Endothelial cell of umbilical vein (primary cell): ENCODE results near the gene ZNF329. TPM values are rescaled to one million over a fixed set of nuclear protein-coding genes. Genes with fewer than 3 reads are reported as not detected.

Source experiments
- BruUV-seq: library from RNA; stranded (reverse); fragments of 400-500 nt; replicated peaks from 2 replicates; lab custom pipeline; 2021; lab: Mats Ljungman, UMichigan
- CTCF ChIA-PET: fragments of 300-600, 350-600 bp; sonication (Branson Sonifier 250); formaldehyde crosslinking; loops from one replicate; lab custom pipeline; 2021; ENCODE audit warnings: antibody characterized with exemption, inconsistent platforms; lab: Charles Lee
- POLR2A ChIA-PET: fragments of 300-600, 350-600 bp; sonication (Branson Sonifier 250); formaldehyde crosslinking; loops from one replicate; lab custom pipeline; 2021; ENCODE audit warnings: antibody characterized with exemption, inconsistent platforms; lab: Charles Lee
- DNase-seq: peaks from one replicate; pipeline ENCODE4 v3.0.0-alpha.2; 2011; ENCODE audit warnings: low read depth, low spot score
- FAIRE-seq: peaks from 2 replicates; lab custom pipeline; 2011; peaks lifted over from hg19 to GRCh38; lab: Jason Lieb, UNC
- H2AFZ ChIP-seq: 2 replicates; pipeline ENCODE4 v1.6.0; 2012; ENCODE audit warnings: low read depth, low read length, control low read depth, inconsistent platforms
- H3K27ac ChIP-seq: 2 replicates; pipeline ENCODE4 v1.5.1; 2011; ENCODE audit warnings: low read depth, mild to moderate bottlenecking, control low read depth, low read length, moderate library complexity; ENCODE audit not compliant: insufficient read depth
- H3K27me3 ChIP-seq, 2 experiments: 2 replicates each; pipeline versions ENCODE4 v1.6.0 to v1.6.1; 2011; ENCODE audit warnings: low read length in 2 of 2, mixed read lengths in 1 of 2; ENCODE audit not compliant: control insufficient read depth in 2 of 2, insufficient read depth in 2 of 2
- H3K36me3 ChIP-seq, 2 experiments: 2 replicates in 1 of 2; 3 replicates in 1 of 2; pipeline ENCODE4 v1.5.1; 2011; ENCODE audit warnings: low read length in 2 of 2, mild to moderate bottlenecking in 1 of 2, moderate library complexity in 1 of 2; ENCODE audit not compliant: control insufficient read depth in 2 of 2, insufficient read depth in 2 of 2; ENCODE audit errors: extremely low read depth in 1 of 2
- H3K4me1 ChIP-seq: 3 replicates; pipeline ENCODE4 v1.5.1; 2011; ENCODE audit warnings: mild to moderate bottlenecking, low read length; ENCODE audit not compliant: control insufficient read depth, insufficient read depth; ENCODE audit errors: extremely low read depth
- H3K4me2 ChIP-seq: 2 replicates; pipeline ENCODE4 v1.6.1; 2011; ENCODE audit warnings: low read length, control low read depth, mixed read lengths; ENCODE audit not compliant: insufficient read depth
- H3K4me3 ChIP-seq, 3 experiments: fragments of 200-600 bp in 1 of 3; sonication (generic), shearing (Covaris generic) in 1 of 3; replicated peaks in 1 of 3; 2 replicates each; pipeline ENCODE4 v1.5.1; 2011 to 2016; ENCODE audit warnings: control low read depth in 3 of 3, low read length in 3 of 3, mild to moderate bottlenecking in 2 of 3, inconsistent platforms in 1 of 3, low read depth in 1 of 3, moderate library complexity in 1 of 3; ENCODE audit not compliant: insufficient read depth in 1 of 3
- H3K79me2 ChIP-seq: 2 replicates; pipeline ENCODE4 v1.6.0; 2012; ENCODE audit warnings: low read length, inconsistent platforms; ENCODE audit not compliant: control insufficient read depth, insufficient read depth
- H3K9ac ChIP-seq: replicated peaks from 2 replicates; pipeline ENCODE3; 2011; ENCODE audit warnings: low read length, control low read depth; ENCODE audit not compliant: insufficient read depth; ENCODE audit errors: extremely low read depth
- H3K9me1 ChIP-seq: replicated peaks from 3 replicates; pipeline ENCODE4 v1.6.0; 2011; ENCODE audit warnings: mild to moderate bottlenecking, low read length; ENCODE audit not compliant: control insufficient read depth, insufficient read depth; ENCODE audit errors: extremely low read depth
- H3K9me3 ChIP-seq: replicated peaks from 2 replicates; pipeline ENCODE4 v1.5.1; 2012; ENCODE audit warnings: low read length, inconsistent platforms; ENCODE audit not compliant: control insufficient read depth, insufficient read depth
- H4K20me1 ChIP-seq: replicated peaks from 2 replicates; pipeline ENCODE3; 2011; ENCODE audit warnings: mild to moderate bottlenecking, low read length; ENCODE audit not compliant: control insufficient read depth, insufficient read depth; ENCODE audit errors: extremely low read depth
- EZH2 ChIP-seq: IDR thresholded peaks from 2 replicates; pipeline ENCODE4 v1.6.1; 2012; ENCODE audit warnings: borderline replicate concordance, low read depth, mild to moderate bottlenecking, moderate library complexity, low read length, inconsistent platforms; ENCODE audit not compliant: severe bottlenecking
- FOS ChIP-seq: IDR thresholded peaks from 2 replicates; pipeline ENCODE4 v1.6.1; 2011; ENCODE audit warnings: mild to moderate bottlenecking, low read length, moderate library complexity, borderline replicate concordance; ENCODE audit not compliant: insufficient read depth
- GATA2 ChIP-seq: IDR thresholded peaks from 2 replicates; pipeline ENCODE4 v1.7.0; 2011; ENCODE audit warnings: low read depth, mild to moderate bottlenecking, moderate library complexity, mixed read lengths, low read length; ENCODE audit not compliant: insufficient read length, insufficient read depth
- JUN ChIP-seq: IDR thresholded peaks from 2 replicates; pipeline ENCODE4 v1.6.1; 2011; ENCODE audit warnings: borderline replicate concordance, low read depth; ENCODE audit not compliant: insufficient read length, insufficient read depth
- MYC ChIP-seq: IDR thresholded peaks from one replicate; pipeline ENCODE4 v1.6.1; 2011; ENCODE audit warnings: mild to moderate bottlenecking, low read depth, low read length
- POLR2A ChIP-seq: IDR thresholded peaks from 2 replicates; pipeline ENCODE4 v1.6.1; 2012; ENCODE audit warnings: low read depth, mild to moderate bottlenecking, control low read depth, low read length
- POLR2AphosphoS5 ChIP-seq: IDR thresholded peaks from 2 replicates; pipeline ENCODE4 v1.6.1; 2012; ENCODE audit warnings: low read depth, mild to moderate bottlenecking, control low read depth, low read length, moderate library complexity; ENCODE audit not compliant: insufficient read depth
- dilution Hi-C: fragments of 300-500 bp; cut with MboI; formaldehyde crosslinking; loops from one replicate; pipeline ENCODE4 v1.15.0; 2019; ENCODE audit warnings: low sequenced_read_pairs; ENCODE audit not compliant: extremely low pct_ligation_motif_present
- intact Hi-C: fragments of 100-400 bp; cut with micrococcal nuclease; formaldehyde crosslinking; loops from one replicate; pipeline ENCODE4 v1.10.0; 2022
- polyA plus RNA-seq, 4 experiments: library from polyadenylated mRNA; depleted of rRNA in 3 of 4; stranded (reverse) in 3 of 4; unstranded in 1 of 4; fragments of >200 nt; gene quantifications; 2 replicates each; pipeline versions ENCODE4 v1.2.1 to v1.2.3, GENCODE V29; 2011 to 2012; ENCODE audit warnings: missing spikeins in 1 of 4
- total RNA-seq: library from RNA; stranded (reverse); gene quantifications from 2 replicates; pipeline ENCODE4 v1.2.3, GENCODE V29; 2021
- TF ChIP-seq, protein P1 (sequence below): IDR thresholded peaks from 2 replicates; pipeline ENCODE4 v1.6.1; 2011; ENCODE audit not compliant: insufficient read depth, insufficient read length
- TF ChIP-seq, protein P2 (sequence below), 2 donors: IDR thresholded peaks; 1 replicate in 1 of 2; 2 replicates in 1 of 2; pipeline ENCODE4 v1.5.1; 2011; ENCODE audit warnings: low read length in 2 of 2, mild to moderate bottlenecking in 2 of 2, moderate library complexity in 2 of 2, control low read depth in 1 of 2, inconsistent platforms in 1 of 2, low read depth in 1 of 2; ENCODE audit not compliant: insufficient read depth in 1 of 2; ENCODE audit errors: extremely low read depth in 1 of 2

ZNF329 gene
- total and polyA plus RNA-seq, 2 donors (not counting 3 experiments of a cell fraction or from before 2014, with no cell fraction given), result 3.0 to 5.3 TPM

DNA sequence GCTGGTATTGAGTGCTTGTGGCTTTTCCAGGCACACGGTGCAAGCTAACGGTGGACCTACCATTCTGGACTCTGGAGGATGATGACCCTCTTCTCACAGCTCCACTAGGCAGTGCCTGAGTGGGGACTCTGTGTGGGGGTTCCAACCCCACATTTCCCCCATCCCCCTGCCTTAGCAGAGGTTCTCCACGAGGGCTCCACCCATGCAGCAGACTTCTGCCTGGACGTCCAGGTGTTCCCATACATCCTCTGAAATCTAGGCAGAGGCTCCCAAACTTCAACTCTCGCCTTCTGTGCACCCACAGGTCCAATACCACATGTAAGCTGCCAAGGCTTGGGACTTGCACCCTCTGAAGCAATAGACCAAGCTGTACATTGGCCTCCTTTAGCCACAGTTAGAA lies 27.2 kb downstream of the ZNF329 start:
- Histone ChIP-seq H3K79me2 (no peaks in the 10 kb centered on the region), H3K4me1 (no peaks in the 10 kb centered on the region), H3K9me1 (no peaks in the 10 kb centered on the region), H3K27me3 (no peaks in the 10 kb centered on the region), H2AFZ (no peak overlapping the region), H3K4me2 (no peak overlapping the region), H3K4me3 (no peak overlapping the region), H4K20me1 (no peaks in the 10 kb centered on the region), H3K27ac (no peak overlapping the region), H3K36me3 (peaks cover 0 to 6% of the 10 kb centered on the region in 2 experiments), H3K9ac (no peak overlapping the region), H3K9me3 (peaks cover 18% of the 10 kb centered on the region)
- FAIRE-seq (no peak), DNase-seq (no peak)
- no TSS peak for BruUV-seq
- dilution Hi-C loops (no loop called here), intact Hi-C loops (no loop called here)
- TF ChIP-seq POLR2A (no peak), POLR2AphosphoS5 (no peak), EZH2 (no peak), FOS (no peak), MYC (no peak), JUN (no peak), GATA2 (no peak)
- TF ChIP-seq, protein P1, sequence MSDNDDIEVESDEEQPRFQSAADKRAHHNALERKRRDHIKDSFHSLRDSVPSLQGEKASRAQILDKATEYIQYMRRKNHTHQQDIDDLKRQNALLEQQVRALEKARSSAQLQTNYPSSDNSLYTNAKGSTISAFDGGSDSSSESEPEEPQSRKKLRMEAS, result no peak
- TF ChIP-seq, protein P2, sequence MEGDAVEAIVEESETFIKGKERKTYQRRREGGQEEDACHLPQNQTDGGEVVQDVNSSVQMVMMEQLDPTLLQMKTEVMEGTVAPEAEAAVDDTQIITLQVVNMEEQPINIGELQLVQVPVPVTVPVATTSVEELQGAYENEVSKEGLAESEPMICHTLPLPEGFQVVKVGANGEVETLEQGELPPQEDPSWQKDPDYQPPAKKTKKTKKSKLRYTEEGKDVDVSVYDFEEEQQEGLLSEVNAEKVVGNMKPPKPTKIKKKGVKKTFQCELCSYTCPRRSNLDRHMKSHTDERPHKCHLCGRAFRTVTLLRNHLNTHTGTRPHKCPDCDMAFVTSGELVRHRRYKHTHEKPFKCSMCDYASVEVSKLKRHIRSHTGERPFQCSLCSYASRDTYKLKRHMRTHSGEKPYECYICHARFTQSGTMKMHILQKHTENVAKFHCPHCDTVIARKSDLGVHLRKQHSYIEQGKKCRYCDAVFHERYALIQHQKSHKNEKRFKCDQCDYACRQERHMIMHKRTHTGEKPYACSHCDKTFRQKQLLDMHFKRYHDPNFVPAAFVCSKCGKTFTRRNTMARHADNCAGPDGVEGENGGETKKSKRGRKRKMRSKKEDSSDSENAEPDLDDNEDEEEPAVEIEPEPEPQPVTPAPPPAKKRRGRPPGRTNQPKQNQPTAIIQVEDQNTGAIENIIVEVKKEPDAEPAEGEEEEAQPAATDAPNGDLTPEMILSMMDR (IDR thresholded peaks at IDR 0.05; ENCODE audit: extremely low read depth in 1 of 2, insufficient read depth in 1 of 2, low read depth in 1 of 2, low read length in 2 of 2), result no peak
- POLR2A ChIA-PET, result no interaction called here
- CTCF ChIA-PET, result no interaction called here
